Measurements from ENCODE around the gene DAB2IP. TPM values are rescaled to one million over a fixed set of nuclear protein-coding genes. Genes with fewer than 3 reads are reported as not detected.

DAB2IP gene
- total and polyA plus RNA-seq, 2 experiments from 2014 or later: 8.9 to 42.8 TPM

GRCh38 chr9:121633119-121633714 lies 18.2 kb upstream of the DAB2IP start (continued):
- TF ChIP-seq ZNF462 (CRISPR knock-in tag; IDR thresholded peaks at IDR 0.05): no peak
- no peak for TF ChIP-seq EZH2 (IDR thresholded peaks at IDR 0.05; ENCODE audit: low read depth, unreplicated experiment)
- TF ChIP-seq CTCF (conservative IDR thresholded peaks at IDR 0.05; ENCODE audit: low read depth in 2 of 2): no peak

GRCh38 chr9:121633736-121634135 lies 17.7 kb upstream of the DAB2IP start:
- Mint-ChIP-seq H3K9me3 (peaks cover 2% of the 10 kb centered on the region; the same call in 1 of the 3 replicates), H3K27me3 (ENCODE audit: insufficient read depth, low read depth, poor library complexity) (peaks cover 7% of the 10 kb centered on the region), H3K36me3 (ENCODE audit: low read depth) (no peaks in the 10 kb centered on the region), H3K4me3 (no peak overlapping the region), H3K27ac (no peak overlapping the region), H3K4me1 (peaks cover 50% of the 10 kb centered on the region)
- Histone ChIP-seq H2AFZ (no peak overlapping the region), H3K4me1 (ENCODE audit: insufficient read depth) (peaks cover 4% of the 10 kb centered on the region; the same call in 1 of the 2 replicates), H3K4me2 (no peak overlapping the region), H3K9me2 (ENCODE audit: insufficient read depth) (no peaks in the 10 kb centered on the region), H3K36me3 (ENCODE audit: insufficient read depth) (no peaks in the 10 kb centered on the region; the same call in 1 of the 2 replicates), H3K27ac (ENCODE audit: low read depth) (no peak overlapping the region), H3K4me3 (no peak overlapping the region), H4K20me1 (replicated peaks; ENCODE audit: insufficient read depth) (peaks cover 7% of the 10 kb centered on the region; the same call in 1 of the 2 replicates), H3F3A (replicated peaks; ENCODE audit: low read depth) (no peaks in the 10 kb centered on the region), H3K79me2 (replicated peaks; ENCODE audit: insufficient read depth) (no peaks in the 10 kb centered on the region), H3K27me3 (ENCODE audit: insufficient read depth) (no peaks in the 10 kb centered on the region)
- ATAC-seq: no peak
- no peak for DNase-seq (ENCODE audit: low spot score)
- TF ChIP-seq REST (IDR thresholded peaks at IDR 0.05; ENCODE audit: unreplicated experiment): no peak
- TF ChIP-seq JUNB (IDR thresholded peaks at IDR 0.05; ENCODE audit: unreplicated experiment): no peak
- TF ChIP-seq EZH2phosphoT487 (IDR thresholded peaks at IDR 0.05; ENCODE audit: unreplicated experiment): no peak

Data from GM23338 (cell line).